ENCODE measurements around the gene FCRL5. TPM values are rescaled to one million over a fixed set of nuclear protein-coding genes. Genes with fewer than 3 reads are reported as not detected.

The FCRL5 gene
- total RNA-seq, 1 experiment from 2014 or later = not detected

DNA sequence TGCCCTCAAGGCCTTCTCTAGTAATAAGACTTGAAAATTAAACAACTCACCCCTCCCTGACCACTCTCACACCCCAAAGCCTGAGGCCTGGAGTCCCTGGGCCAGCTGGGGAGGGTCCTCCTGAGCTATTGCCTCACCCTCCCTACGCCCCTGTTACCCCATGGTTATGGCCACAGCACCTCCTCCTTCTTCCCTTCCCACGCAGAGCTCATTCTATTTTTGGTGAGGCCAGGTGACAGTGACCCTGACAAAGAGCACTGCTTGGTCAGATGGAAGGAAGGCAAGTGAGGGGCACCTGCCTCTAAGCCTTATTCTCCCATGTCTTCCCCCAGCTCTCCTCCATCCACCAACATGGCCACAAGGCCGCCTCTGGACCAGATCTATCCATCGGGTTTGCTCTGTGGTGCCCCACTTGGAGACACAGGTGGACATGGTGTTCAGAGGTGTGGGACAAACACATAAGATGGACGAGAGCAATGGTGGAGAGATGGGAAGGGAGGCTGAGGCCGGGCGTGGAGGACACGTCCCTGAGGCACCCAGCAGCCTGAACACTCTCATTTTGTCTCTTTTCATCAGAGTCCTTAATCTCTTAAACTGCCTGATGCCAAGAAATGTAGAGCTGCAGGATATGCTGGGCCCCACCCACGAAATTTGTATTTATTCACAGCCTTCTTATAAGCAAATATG lies 42.6 kb downstream of the FCRL5 start:
- Histone ChIP-seq H2AFZ (no peak overlapping the region), H3K27ac (no peak overlapping the region), H3K4me2 (no peak overlapping the region), H3K4me3 (no peak overlapping the region), H3K4me1 (replicated peaks; ENCODE audit: insufficient read depth) (no peaks in the 10 kb centered on the region), H4K20me1 (ENCODE audit: insufficient read depth) (no peaks in the 10 kb centered on the region), H3K79me2 (ENCODE audit: low read depth) (no peaks in the 10 kb centered on the region), H3F3A (ENCODE audit: insufficient read depth, low read depth) (no peaks in the 10 kb centered on the region), H3K27me3 (ENCODE audit: insufficient read depth, low read depth) (0 out of 2 replicates have a peak, but pooled peaks cover 3% of the 10 kb centered on the region), H3K9me3 (ENCODE audit: insufficient read depth, low read depth) (no peaks in the 10 kb centered on the region), H3K9me2 (ENCODE audit: insufficient read depth) (no peaks in the 10 kb centered on the region), H3K36me3 (ENCODE audit: low read depth) (no peaks in the 10 kb centered on the region)
- intact Hi-C loops (cut with micrococcal nuclease; ENCODE audit: unreplicated experiment) = no loop called here
- TF ChIP-seq EZH2 (IDR thresholded peaks at IDR 0.05; ENCODE audit: low read depth) = no peak
- TF ChIP-seq, protein P1, sequence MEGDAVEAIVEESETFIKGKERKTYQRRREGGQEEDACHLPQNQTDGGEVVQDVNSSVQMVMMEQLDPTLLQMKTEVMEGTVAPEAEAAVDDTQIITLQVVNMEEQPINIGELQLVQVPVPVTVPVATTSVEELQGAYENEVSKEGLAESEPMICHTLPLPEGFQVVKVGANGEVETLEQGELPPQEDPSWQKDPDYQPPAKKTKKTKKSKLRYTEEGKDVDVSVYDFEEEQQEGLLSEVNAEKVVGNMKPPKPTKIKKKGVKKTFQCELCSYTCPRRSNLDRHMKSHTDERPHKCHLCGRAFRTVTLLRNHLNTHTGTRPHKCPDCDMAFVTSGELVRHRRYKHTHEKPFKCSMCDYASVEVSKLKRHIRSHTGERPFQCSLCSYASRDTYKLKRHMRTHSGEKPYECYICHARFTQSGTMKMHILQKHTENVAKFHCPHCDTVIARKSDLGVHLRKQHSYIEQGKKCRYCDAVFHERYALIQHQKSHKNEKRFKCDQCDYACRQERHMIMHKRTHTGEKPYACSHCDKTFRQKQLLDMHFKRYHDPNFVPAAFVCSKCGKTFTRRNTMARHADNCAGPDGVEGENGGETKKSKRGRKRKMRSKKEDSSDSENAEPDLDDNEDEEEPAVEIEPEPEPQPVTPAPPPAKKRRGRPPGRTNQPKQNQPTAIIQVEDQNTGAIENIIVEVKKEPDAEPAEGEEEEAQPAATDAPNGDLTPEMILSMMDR (conservative IDR thresholded peaks at IDR 0.05) = no peak
- no peak for DNase-seq
- no TSS peak for BruUV-seq (replicated peaks)
- ChIA-PET CTCF (no interaction called here), POLR2A (ENCODE audit: unreplicated experiment) (no interaction called here)

DNA sequence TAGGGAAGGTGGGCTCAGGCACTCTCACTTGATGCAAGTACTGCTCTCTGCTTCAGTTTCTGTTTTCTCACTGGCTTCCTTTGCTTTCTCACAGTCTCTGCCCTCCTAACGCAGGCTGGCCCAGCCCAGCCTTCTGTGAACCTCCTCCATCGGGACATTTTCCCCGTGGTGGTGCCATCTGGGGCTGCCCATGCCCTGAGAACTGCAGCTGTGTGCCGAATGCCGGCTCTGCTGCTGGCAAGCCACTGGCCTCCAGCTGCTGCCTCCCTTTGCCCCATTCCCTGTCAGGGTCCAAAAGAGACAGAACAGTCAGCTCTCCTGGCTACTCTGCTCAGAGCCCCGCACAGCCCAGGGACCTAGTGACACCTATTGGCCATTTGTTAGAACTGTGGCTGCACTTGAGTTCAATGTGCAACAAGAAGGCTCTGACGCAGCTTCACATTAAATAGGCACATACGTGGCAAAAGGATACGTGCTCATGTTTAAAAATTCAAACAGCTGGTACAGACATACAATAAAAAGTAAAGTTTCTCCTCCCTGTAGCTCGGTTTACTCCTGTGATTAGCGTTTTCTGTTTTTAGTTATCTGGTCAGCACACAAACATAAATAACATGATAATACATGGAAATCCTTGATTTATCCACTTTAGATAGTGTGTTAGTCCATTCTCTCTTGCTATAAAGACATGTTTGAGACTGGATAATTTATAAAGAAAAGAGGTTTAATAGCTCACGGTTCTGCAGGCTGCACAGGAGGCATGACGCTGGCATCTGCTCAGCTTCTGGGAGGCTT lies 46.6 kb downstream of the FCRL5 start:
- Histone ChIP-seq H4K20me1 (ENCODE audit: insufficient read depth) (no peaks in the 10 kb centered on the region), H3K9me2 (ENCODE audit: insufficient read depth) (no peaks in the 10 kb centered on the region), H3K4me3 (no peak overlapping the region), H3K36me3 (ENCODE audit: low read depth) (no peaks in the 10 kb centered on the region), H3K4me2 (no peak overlapping the region), H3K79me2 (ENCODE audit: low read depth) (no peaks in the 10 kb centered on the region), H3K4me1 (replicated peaks; ENCODE audit: insufficient read depth) (no peaks in the 10 kb centered on the region), H3K9me3 (ENCODE audit: insufficient read depth, low read depth) (no peaks in the 10 kb centered on the region), H3K27me3 (ENCODE audit: insufficient read depth, low read depth) (0 out of 2 replicates have a peak, but pooled peaks cover 3% of the 10 kb centered on the region), H2AFZ (no peak overlapping the region), H3K27ac (no peak overlapping the region), H3F3A (ENCODE audit: insufficient read depth, low read depth) (no peaks in the 10 kb centered on the region)
- TF ChIP-seq EZH2 (IDR thresholded peaks at IDR 0.05; ENCODE audit: low read depth) = no peak
- TF ChIP-seq, protein P1 (conservative IDR thresholded peaks at IDR 0.05) = peak; percentile 64
- intact Hi-C loops (cut with micrococcal nuclease; ENCODE audit: unreplicated experiment) = no loop called here
- POLR2A ChIA-PET (ENCODE audit: unreplicated experiment) = no interaction called here
- no TSS peak for BruUV-seq (replicated peaks)
- CTCF ChIA-PET = no interaction called here
- no peak for DNase-seq

DNA sequence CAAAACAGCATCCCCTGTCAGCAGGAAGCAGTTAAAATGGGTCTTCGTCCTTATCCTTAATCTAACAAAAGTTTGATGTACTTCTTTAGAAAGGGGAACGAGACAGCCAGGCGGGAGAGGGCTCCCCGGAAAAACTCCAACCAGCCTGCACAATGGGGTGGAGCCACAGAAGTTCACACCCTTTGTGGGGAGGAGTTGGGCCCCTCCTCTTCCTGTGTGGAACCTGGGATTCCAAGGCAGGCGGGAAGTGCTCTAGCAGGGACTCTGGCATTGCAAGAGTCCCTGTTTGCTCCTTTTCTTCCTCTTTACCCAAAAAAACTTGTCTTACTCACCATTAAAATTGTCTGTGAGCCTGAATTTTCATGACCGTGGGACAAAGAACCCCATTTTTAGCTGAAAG lies 47.7 kb downstream of the FCRL5 start:
- H3F3A ChIP-seq (ENCODE audit: insufficient read depth, low read depth) = no peaks in the 10 kb centered on the region
- H3K4me2 ChIP-seq = no peak overlapping the region
- ChIA-PET POLR2A (ENCODE audit: unreplicated experiment) (no interaction called here), CTCF (no interaction called here)
- no peaks in the 10 kb centered on the region for H3K4me1 ChIP-seq (replicated peaks; ENCODE audit: insufficient read depth)
- no peak overlapping the region for H3K4me3 ChIP-seq
- H3K9me3 ChIP-seq (ENCODE audit: insufficient read depth, low read depth) = no peaks in the 10 kb centered on the region
- no peaks in the 10 kb centered on the region for H3K9me2 ChIP-seq (ENCODE audit: insufficient read depth)
- H3K27me3 ChIP-seq (ENCODE audit: insufficient read depth, low read depth) = 0 out of 2 replicates have a peak, but pooled peaks cover 5% of the 10 kb centered on the region
- H3K36me3 ChIP-seq (ENCODE audit: low read depth) = no peaks in the 10 kb centered on the region
- TF ChIP-seq, protein P1 (conservative IDR thresholded peaks at IDR 0.05) = no peak
- TF ChIP-seq EZH2 (IDR thresholded peaks at IDR 0.05; ENCODE audit: low read depth) = no peak
- no peaks in the 10 kb centered on the region for H3K79me2 ChIP-seq (ENCODE audit: low read depth)
- H4K20me1 ChIP-seq (ENCODE audit: insufficient read depth) = no peaks in the 10 kb centered on the region
- intact Hi-C loops (cut with micrococcal nuclease; ENCODE audit: unreplicated experiment) = no loop called here
- DNase-seq = no peak
- BruUV-seq (replicated peaks) = no TSS peak
- no peak overlapping the region for H2AFZ ChIP-seq
- no peak overlapping the region for H3K27ac ChIP-seq
